D721Med (cell line): Measurements from ENCODE around the gene OAT.

Source experiments
- DNase-seq: peaks from one replicate; pipeline ENCODE4 v3.0.0; 2011; ENCODE audit warnings: low spot score; ENCODE audit not compliant: insufficient read length
- FAIRE-seq: peaks from 2 replicates; lab custom pipeline; 2011; peaks lifted over from hg19 to GRCh38; lab: Jason Lieb, UNC
- CTCF ChIP-seq: IDR thresholded peaks from 2 replicates; pipeline ENCODE4 v1.5.1; 2012; ENCODE audit warnings: mild to moderate bottlenecking, control low read depth; ENCODE audit not compliant: insufficient read depth; ENCODE audit errors: missing control alignments

OAT gene

GRCh38 chr10:124377101-124377500, 41.6 kb downstream of the OAT start:
- FAIRE-seq (no peak), DNase-seq (no peak)
- TF ChIP-seq CTCF = no peak

GRCh38 chr10:124376411-124376810, 42.3 kb downstream of the OAT start:
- no peak for DNase-seq
- TF ChIP-seq CTCF = no peak
- no peak for FAIRE-seq

DNA sequence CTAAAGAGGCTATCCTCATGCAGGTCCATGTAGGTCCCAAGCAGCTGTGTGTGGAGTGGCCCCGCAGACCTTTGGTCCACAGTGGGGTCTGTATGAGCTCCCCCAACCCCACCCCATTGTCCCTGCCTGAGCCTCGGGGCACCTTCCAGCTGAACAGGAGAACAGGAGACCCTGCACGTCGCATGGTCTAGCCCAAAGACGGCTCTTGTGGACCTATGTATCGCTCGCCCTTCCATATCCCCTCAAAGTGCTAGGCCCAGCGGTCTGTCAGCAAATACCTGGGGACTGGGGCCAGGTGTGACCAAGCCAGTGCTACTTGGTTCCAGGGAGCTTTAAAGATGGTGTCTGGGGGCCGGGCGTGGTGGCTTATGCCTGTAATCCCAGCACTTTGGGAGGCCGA, 43.0 kb downstream of the OAT start:
- FAIRE-seq (no peak), DNase-seq (no peak)
- TF ChIP-seq CTCF = no peak

DNA sequence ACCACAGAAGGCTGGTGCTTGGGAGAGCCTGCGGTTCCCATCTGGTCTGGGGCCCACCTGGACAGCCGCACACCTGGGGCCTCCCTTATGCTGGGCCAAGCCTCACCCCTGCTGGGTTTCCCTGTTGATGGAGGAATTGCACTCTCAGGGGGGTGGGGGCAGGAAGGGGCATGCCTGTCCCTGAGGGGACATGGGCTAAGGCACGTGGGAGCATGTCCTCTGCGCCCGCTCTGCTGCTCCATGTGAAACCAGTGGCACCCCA, 43.4 kb downstream of the OAT start:
- TF ChIP-seq CTCF = no peak
- DNase-seq = no peak
- no peak for FAIRE-seq

- DNase-seq (no peak), FAIRE-seq (no peak)
- TF ChIP-seq CTCF = no peak
Measured at GRCh38 chr10:124374535-124375352, 44.0 kb downstream of the OAT start.

- FAIRE-seq = no peak
- no peak for TF ChIP-seq CTCF
- DNase-seq = no peak
Measured at GRCh38 chr10:124372899-124373298, 45.8 kb downstream of the OAT start.

DNA sequence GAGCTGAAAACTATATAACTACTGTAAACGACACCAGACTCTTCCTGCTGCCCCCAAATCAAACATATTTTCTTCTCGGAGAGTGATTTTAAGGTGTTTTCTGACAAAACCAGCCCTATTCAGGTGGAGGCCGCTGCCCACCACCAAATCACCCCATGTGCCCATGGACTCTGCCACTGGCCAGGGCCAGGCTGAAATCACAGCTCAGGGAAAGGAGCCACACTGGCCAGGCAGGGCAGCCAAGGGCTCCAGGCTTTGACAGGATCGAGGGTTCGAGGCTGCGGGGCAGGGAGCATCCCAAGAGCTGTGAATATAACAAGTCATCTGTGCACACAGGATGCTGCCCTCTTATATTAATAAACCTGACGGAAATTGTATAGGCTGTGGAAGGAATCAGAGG, 48.3 kb downstream of the OAT start:
- no peak for TF ChIP-seq CTCF
- FAIRE-seq (no peak), DNase-seq (no peak)
